AG08395 (cell line): ENCODE results near the gene MBNL1.
"Not testable (repeated sequence)": the region's sequence is repeated elsewhere in the genome, so short reads cannot be mapped to it uniquely, and the experiment has no call there.

ENCODE experiments used
- DNase-seq: peaks from one replicate; pipeline ENCODE4 v3.0.0; 2012; ENCODE audit warnings: mixed read lengths, low spot score

The MBNL1 gene

DNA sequence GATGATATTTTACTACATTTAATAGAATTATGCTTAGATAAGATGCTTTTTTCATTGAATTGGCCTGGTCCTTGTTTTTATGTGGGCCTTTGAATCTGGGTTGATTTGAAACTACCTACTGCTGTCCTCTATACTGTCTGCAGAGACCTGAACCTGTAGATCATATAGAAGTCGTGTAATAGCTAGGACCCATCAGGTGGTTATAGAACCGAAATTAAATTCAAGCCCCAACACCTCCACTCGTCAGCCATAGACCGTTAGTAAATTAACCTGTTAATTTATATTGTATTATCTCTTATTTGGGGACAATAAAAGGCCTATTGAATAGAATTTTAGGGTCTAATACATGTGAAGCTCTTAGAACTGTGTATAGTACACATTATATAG is 108.4 kb downstream of the MBNL1 start:
- no peak for DNase-seq

DNA sequence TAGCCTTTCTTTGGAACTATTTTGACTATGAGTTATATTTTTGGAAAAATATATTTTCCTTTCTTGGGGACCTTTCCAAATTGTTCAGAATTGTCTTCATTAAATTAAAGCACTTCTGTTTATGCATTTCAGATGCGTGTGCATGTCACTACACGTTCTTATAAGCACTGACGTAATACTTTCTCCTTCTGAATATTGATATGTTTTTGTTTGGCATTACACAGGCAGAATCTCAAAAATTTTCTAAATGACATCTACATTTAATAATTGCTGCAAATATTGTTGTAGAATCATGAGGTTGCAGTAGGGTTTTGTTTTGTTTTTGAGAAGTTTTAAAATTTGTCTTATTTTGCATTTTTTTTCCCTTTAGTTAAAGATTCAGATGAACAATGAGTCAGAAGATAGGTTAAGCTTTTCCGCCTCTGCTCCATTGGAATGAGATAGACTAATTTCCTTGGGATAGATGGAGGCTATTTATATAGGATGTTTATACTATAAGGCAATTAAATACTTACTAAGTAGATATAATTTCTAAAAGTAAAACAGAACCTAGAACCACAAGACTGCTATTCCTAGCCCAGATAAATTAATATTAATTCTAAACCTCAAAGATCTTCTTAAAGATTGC is 110.8 kb downstream of the MBNL1 start:
- DNase-seq, result no peak

DNA sequence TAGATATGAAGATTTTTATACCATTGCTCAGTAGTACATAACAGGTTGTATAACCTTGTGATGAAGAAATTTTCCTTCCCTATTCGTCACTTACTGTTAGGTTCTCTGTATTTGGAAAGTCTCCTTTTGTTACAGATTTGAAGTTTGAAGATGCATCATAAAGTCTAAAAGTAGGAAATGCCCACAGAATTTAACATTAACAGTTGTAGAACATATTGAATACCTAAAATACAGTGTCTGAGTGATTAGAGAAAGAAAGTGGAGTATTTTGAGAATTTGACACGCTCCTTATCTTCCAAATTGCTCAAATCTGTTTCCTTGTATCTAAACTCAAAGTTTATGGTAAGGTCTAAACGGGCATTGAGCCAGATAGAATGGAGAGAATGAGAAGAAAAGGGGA is 111.3 kb downstream of the MBNL1 start:
- DNase-seq, result no peak

DNA sequence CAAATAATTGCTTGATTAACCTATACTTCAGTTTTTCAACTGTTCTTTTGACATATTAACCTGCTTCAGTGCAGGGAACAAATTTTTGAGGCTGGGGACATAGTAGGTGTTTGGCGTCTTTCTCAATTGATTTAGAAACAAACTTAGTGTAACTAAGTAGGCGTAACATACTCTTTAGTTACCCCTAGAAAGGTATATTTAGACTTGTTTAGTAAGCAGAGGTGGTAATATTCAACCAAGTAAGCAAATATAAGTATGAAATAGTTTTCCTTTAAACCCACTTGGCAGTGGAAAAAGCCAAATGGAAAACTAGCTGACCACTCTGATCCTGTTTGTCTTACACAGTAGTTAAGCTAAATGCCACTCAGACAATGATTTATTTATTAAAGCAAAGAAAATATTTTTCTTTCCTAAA is 113.2 kb downstream of the MBNL1 start:
- DNase-seq, result no peak

DNA sequence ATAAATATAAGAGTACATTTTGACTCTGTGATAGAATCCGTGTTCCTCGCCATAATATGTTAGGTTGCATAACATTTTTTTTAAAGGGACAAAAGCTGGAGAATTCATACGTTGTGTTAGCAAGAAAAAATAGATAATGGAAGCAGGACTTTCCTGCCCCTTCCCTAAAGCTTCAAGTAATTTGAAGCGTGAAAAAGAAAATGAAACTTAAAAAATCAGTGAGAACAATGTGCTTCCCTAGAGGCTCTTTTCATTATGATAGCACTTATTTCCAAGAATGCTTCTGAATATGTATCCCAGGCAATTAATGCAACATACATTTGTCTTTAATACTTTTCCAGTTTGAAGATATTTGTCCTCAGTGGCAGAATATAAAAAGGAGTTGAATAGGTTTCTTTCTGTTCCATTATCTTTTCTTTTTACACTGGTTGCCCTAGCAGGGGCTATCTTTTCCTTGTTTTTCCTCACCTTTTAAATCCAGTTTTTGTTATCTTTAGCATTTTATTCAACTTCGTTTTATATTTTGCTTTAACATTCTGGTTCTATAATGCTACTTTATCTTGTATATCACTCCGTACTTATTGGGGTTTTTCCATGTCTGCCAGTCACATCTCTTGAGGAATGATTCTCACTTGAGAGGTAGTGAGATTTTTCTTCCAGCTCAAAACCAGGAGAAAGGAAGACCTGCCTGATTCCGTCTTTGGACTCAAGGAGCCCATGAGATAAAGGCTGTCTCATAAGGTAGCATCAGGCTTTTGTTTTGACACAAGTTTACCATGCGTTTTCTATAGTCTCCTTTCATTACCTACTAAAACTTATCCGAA is 113.8 kb downstream of the MBNL1 start:
- no peak for DNase-seq

DNA sequence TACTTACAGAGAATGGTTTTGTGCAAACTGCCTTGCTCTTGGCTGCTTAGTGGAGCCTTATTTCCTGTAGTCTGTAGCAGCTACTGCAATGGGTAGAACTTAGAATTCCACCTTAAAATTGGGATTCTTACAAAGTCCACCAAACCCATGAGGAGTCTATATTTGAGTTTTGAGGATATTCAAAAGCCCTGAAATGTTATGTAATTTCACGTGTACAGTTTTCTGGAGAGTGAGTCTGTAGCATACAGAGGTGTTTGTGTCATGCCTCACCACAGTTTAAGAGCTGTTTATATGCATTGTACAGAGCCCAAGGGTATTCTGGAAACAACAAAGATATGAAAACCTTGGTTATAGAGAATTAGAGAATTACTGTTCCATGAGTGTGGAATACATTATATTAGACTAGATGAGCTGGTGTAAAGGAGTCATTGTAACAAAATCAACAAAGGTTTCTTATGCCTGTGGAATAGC is 114.4 kb downstream of the MBNL1 start:
- DNase-seq, result no peak

DNA sequence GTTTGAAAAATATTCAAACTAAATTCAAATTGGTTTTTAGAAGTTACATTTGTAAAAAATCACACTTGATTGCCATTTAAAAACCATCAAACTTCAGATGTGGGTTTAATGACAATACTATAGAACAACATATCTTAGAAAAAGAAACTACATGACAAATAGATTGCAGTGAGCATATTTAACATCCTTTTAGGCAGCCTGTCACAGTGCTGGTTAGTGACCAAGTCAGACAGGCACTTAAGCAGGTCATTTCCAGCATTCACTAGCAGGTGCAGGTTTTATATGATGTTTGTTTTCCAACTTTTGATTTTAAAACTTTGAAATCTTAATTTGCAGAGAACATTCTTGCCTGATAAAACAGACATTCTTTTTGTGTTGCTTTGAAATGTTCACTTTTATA is 115.7 kb downstream of the MBNL1 start:
- DNase-seq, result no peak

DNA sequence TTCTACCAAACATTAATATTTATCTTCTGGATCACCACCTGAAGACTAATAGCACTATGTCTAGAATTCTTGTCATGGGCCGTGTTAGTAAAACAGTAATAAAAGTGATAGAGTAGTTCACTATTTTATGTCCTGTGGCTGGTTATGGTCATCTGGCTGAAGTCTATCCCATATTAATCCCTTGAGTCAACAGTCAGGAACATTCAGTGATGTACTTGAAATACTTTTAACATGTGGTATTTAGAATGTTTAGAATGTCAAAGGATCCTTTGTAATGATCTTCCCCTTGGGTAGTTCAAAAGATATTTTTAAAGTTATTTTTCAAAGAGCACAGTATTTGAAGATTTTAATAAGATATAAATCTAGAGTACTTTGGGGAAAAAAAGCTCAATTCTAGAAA is 117.0 kb downstream of the MBNL1 start:
- peak; percentile 71 for DNase-seq

DNA sequence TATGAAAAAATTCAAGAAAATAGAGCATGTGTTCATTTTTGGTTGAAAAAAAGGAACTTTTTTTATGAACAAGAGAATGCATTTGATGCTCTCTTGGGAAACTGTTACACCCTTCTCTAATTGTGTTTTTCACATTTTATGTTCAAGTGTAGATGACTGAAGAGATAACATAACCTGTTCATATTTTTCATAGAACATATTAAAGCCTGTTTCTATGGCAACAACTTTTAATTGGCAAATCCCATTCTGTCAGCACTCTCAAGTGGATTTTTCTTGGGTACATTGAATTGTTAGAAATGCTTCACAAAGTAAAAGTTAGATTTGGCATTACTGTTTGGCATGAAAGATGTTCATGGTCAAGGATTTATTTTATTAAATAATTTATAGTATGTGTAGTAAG is 117.5 kb downstream of the MBNL1 start:
- no peak for DNase-seq

DNA sequence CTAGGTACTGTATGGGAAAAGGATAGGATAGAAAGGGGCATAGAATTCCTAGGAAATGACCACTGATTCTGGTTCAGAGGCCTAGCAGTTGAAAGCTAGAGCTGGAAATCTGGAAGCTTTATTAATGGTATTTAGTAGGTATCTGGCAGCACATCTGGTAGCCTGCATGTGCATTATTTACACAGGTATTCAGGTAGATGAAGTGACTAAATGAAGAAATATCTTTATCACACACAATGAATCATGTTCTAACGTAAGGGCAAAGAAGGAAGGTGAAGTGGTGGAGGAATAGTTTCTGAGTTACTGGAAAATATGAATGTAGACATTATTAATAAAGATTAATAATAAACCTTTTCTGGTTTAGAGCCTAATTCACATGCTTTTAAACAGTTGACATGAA is 119.9 kb downstream of the MBNL1 start:
- DNase-seq, result no peak

DNA sequence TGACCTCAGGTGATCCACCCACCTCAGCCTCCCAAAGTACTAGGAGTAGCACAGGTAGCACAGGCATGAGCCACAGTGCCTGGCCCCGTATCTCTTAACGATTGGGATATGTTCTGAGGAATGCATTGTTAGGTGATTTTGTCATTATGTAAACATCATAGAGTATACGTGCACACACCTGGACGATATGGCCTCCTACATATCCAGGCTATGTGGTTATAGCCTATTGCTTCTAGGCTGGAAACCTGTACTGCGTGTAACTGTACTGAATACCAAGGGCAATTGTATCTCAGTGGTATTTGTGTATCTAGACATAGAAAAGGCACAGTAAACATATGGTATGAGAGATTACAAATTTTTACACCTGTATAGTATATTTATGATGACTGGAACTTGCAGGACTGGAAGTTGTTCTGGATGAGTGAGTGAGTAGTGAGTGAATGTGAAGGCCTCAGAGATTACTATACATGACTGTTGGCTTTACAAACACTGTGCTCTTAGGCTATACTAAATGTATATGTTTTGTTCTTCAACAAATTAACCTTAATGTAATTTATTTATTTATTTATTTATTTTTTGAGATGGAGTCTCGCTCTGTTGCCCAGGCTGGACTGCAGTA is 120.7 kb downstream of the MBNL1 start:
- DNase-seq, result no peak

DNA sequence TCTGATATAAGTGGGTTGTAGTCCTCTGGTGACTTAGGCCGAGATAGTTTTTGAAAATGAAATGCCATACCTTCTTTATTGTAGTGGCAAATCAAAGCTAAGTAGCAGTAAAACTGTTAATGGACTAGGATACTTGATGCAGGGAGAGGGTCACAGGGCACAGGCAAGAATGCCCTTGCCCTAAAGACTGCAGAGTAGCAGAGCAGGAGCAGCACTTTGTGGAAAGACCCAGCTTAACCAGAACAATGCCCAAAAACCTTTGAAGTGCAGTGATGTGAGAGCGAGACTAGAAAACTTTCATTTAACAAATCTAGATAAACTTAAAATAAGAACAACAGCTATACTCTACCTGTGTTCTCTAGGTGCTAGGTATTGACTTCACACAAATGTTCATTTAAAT is 121.9 kb downstream of the MBNL1 start:
- DNase-seq, result no peak

DNA sequence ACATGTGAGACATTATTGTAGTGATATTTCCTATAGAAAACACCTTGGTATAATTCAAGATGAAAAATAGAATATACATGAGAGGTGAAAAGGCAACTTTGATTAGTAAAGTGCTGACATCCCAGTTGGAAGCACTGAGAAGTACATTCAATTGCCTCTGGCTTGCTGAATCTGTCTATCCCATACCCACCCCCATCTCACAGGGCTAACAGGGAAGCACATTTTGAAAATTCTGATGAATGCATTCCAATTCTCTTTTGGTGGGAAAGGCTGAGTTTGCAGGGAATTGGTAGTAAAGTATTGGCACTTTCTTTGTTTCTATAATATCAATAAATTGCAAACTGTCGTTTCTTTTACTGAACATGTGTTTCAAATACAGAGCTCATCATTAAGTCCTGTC is 122.9 kb downstream of the MBNL1 start:
- DNase-seq, result no peak

DNA sequence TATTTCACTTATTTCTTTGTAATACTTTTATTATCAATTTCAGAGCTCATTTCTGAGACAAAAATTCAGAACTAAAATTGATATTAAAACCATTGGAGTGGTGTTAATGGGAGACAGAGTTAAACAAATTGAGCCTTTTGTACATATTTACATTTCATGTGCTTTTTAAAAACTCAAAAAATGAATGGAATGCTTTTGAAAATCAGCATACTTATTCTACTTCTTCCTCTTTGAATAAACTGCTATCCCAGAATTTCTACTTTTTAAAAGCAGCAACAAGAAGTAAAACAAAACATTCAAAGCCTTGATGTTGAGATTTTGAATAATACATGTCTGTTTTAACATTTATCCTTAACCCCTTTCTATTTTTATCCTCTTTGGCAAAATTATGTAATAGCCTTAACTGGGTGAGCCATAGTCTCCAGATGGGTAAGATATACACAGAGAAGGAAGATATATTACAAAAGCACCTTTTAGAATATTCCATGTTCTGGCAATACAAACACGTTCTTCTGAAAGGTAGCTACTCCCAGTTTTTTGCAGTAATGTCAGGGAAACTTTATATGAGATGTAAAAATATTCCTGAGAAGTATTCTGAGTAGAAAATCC is 123.6 kb downstream of the MBNL1 start:
- DNase-seq, result no peak

DNA sequence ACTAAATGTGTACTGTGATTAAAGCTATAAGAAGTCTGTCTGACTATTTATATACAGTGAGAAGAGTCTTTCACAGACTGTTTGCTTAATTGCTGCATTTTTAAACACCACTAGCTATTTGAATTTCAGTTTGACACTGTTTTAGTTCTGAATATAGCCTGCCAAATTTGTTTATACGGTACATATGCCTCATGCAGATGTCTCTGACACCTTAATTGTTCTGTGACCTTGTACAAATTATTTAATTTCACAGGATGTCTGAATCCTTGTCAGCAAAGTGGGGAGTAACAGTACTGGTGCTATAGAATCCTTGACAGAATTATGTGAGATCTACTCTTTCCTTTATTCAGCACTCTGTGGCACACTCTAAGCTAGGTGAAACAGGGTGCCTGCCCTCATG is 125.5 kb downstream of the MBNL1 start:
- no peak for DNase-seq

DNA sequence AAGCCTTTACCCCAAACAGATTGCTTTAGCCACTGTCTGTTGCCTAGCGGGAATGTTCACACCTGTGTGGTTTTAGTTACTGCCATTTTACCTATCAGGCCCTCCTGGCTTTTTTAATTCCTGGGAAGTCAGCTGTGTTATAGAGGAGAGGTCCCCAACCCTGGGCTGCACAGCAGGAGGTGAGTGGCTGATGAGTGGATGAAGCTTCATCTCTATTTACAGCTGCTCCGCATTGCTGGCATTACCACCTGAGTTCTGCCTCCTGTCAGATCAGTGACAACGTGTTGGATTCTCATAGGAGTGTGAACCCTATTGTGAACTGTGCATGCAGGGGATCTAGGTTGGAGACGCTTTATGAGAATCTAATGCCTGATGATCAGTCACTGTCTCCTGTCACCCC is 127.0 kb downstream of the MBNL1 start:
- DNase-seq, result no peak

DNA sequence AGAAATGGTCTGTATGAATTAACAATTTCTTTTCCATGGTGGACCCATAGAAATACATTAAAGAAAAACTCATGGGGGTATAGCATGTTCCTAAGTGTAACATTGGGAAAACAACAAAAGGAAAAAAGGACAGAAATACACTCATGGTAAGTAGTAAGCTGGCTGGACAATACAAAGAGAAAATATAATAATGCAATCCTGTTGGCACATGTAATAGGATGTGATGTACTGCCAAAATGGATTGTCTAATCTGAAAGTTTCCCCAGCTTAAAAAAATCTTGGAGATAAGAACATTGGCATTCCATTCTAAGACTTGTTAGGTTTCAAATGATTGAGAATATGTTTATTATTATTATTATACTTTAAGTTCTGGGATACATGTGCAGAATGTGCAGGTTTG is 128.1 kb downstream of the MBNL1 start:
- DNase-seq, result no peak

DNA sequence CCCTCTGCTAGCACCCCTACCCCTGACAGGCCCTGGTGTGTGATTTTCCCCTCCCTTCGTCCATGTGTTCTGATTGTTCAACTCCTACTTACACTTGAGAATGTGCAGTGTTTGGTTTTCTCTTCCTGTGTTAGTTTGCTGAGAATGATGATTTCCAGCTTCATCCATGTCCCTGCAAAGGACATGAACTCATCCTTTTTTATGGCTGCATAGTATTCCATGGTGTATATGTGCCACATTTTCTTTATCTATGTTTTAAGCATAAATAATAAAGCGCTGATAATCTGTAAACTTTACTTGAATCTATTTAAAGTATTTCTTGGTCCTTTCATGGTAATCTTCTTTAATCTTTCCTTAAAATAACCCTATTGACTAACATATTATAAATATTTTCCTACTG is 128.6 kb downstream of the MBNL1 start:
- DNase-seq, result not testable (repeated sequence)

DNA sequence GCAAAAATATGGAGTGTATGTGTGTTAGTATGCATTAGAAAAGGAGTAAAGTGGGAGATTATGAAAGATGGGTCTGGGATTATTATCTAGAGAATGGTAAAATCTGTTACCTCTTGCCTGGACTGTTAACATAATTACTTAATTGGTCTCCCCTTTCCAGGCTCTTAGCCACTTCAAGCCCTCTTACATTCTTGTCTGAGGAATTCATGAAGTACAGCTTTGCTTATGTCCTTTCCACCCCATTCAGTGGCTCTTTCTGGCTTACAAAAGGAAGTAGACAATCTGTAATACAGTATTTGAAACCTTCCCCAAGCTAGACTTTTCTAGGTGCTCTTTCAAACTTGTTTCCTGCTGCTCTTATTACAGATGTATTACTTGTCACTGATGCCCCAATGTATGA is 129.8 kb downstream of the MBNL1 start:
- DNase-seq, result no peak

DNA sequence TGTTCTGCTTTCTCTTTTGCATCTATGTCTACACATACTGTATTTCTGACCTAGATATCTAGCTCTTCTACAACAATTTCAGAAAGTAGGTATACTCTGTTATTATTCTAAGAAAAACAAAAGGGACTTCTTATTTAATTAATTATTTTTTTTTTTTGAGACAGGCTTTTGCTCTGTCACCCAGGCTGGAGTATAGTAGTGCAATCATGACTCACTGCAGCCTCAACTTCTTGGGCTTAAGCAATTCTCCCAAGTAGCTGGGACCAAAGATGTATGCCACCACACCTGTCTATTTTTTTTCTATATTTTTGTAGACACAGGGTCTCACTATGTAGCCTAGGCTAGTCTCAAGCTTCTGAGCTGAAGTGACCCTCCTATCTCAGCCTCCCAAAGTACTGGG is 130.6 kb downstream of the MBNL1 start:
- DNase-seq, result no peak

DNA sequence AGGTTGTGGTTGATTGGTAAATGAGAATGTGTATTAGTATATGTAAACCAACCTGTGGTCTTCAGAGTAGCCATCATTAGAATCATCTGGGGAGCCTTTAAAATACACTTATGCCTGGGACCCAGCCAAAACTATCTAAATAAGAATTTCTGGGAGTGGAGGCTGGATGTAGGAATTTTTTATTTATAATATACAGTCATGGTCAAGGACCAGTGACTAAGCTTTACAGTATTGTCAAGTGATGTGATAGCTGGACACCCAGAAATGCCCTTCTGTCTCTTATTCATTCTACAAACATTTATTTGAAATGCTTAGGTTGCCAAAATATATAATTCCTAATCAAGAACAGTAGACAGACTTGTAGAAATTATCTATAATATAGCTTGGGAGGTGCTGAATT is 132.2 kb downstream of the MBNL1 start:
- peak; percentile 31 for DNase-seq

DNA sequence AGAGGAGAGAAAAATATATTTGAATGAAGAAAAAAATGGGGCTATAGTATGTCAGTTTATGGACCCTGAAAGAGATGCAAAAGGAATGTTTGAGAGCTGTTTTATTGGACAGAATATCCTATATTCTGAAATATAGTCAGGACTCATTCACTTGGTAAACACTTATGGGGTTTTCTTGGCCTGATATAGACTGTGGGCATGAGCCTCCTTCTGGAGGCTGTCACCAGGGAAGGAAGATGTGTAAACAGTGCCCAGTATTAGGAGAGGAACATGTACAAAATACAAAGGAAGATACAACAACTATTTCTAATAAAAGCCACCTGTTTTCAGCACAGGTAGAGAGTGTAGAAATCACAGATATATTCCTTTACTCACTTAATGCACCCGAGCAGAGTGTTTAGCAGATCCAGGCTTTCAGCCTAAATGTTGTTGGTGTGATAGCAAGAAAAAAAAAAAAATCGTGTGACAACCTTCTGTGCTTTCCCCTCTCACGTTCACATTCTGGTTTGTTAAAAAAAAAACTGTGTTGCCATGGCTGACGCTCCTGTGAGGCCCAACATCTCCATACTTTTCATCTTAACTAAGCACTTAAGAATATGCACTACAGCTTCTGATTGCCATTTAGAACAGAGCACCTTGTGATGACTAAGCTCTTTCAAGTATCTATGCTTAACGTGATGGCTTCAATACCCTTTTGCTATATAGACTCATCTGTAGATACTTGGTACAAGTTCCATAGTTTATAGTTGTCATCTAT is 134.1 kb downstream of the MBNL1 start:
- DNase-seq, result no peak
